Heart left ventricle (tissue), 16 donors: ENCODE measurements around the gene APC2. TPM values are rescaled to one million over a fixed set of nuclear protein-coding genes. Genes with fewer than 3 reads are reported as not detected.

Source experiments
- ATAC-seq, 4 donors: fragments of 200-7000 bp; cut with Tn5 transposase; one replicate each; pipeline ENCODE4 v1.9.1; 2020 to 2022; ENCODE audit warnings: moderate library complexity in 4 of 4, mild to moderate bottlenecking in 3 of 4, moderate number of reproducible peaks in 1 of 4
- DNase-seq, 5 donors: peaks; one replicate each; pipeline ENCODE4 v3.0.0-alpha.2; 2020
- H3K27ac ChIP-seq, 12 donors: fragments of 200-600 bp; sonication (generic) in 4 of 12; one replicate each; pipeline versions ENCODE4 v1.5.0 to v1.8.0; 2016 to 2022; ENCODE audit warnings: mild to moderate bottlenecking in 2 of 12
- H3K27me3 ChIP-seq, 9 donors: fragments of 200-600 bp; sonication (generic) in 2 of 9; one replicate each; pipeline versions ENCODE4 v1.5.1 to v1.8.0; 2016 to 2022; ENCODE audit warnings: mild to moderate bottlenecking in 3 of 9
- H3K36me3 ChIP-seq, 9 donors: fragments of 200-600 bp; sonication (generic) in 2 of 9; one replicate each; pipeline versions ENCODE4 v1.5.0 to v1.8.0; 2018 to 2022; ENCODE audit warnings: mild to moderate bottlenecking in 2 of 9
- H3K4me1 ChIP-seq, 12 donors: fragments of 200-600 bp; sonication (generic) in 4 of 12; one replicate each; pipeline versions ENCODE4 v1.5.0 to v1.8.0; 2016 to 2022; ENCODE audit warnings: mild to moderate bottlenecking in 3 of 12
- H3K4me3 ChIP-seq, 12 donors: fragments of 200-600 bp; sonication (generic) in 4 of 12; one replicate each; pipeline versions ENCODE4 v1.5.0 to v1.8.0; 2017 to 2022; ENCODE audit warnings: mild to moderate bottlenecking in 9 of 12, moderate library complexity in 4 of 12
- H3K9me3 ChIP-seq, 12 donors: fragments of 200-600 bp; sonication (generic) in 4 of 12; one replicate each; pipeline versions ENCODE4 v1.5.0 to v1.8.0; 2016 to 2022; ENCODE audit warnings: mild to moderate bottlenecking in 1 of 12
- CTCF ChIP-seq, 12 donors: fragments of 200-600 bp; sonication (generic) in 4 of 12; IDR thresholded peaks; one replicate each; pipeline versions ENCODE4 v1.5.0 to v1.8.0; 2018 to 2022; ENCODE audit warnings: antibody characterized with exemption in 12 of 12, mild to moderate bottlenecking in 5 of 12
- POLR2A ChIP-seq, 2 donors: fragments of 450-650 bp; IDR thresholded peaks; one replicate each; pipeline ENCODE4 v1.6.1; 2017; ENCODE audit warnings: antibody characterized with exemption in 2 of 2, mild to moderate bottlenecking in 2 of 2, moderate library complexity in 2 of 2
- WGBS, 4 donors: extraction: QIAGEN DNeasy Blood & Tissue Kit in 2 of 4; methylation state at CpG; one replicate each; pipeline versions ENCODE4 v1.1.5 to v1.1.7; 2013 to 2018; 5-methylcytosine and 5-hydroxymethylcytosine counted together
- intact Hi-C, 10 donors: fragments of 100-400 bp; cut with DNase I; formaldehyde crosslinking; loops; one replicate each; pipeline versions ENCODE4 v1.11.1 to v1.14.2; 2022
- polyA plus RNA-seq, 2 donors: library from polyadenylated mRNA; stranded (reverse); fragments of 200-250 nt; gene quantifications; one replicate each; pipeline ENCODE4 v1.2.3, GENCODE V29; 2013
- total RNA-seq, 9 donors: library from RNA; depleted of rRNA in 2 of 9; stranded (reverse); fragments of >200 nt in 2 of 9; fragmentation: NEBNext Ultra II Directional in 3 of 9; extraction: Animal tissue kit (Norgen Biotek cat#: 25700) in 3 of 9; gene quantifications; one replicate each; pipeline versions ENCODE4 v1.1.0 to v1.2.4, GENCODE V29; 2016 to 2023
- donor health status: ischemic (EF 13 %, LVEDD 7.1; RV severe dilation, severe dysfunction).
- donor health status: healthy with polysubstance abuse.
- donor health status: DM: no; HTN: yes; CAD: no.
- donor health status: DM: no; HTN: no; CAD: no.
- donor health status: ischemic (EF 25% LVEDD 6.9; RV normal size, moderate dysfunction).
- donor health status: ischemic (EF 25% LVEDD 5.7; RV mildly dilated, moderate dysfunction).
- donor health status: healthy.
- donor health status: DM: yes; HTN: yes; CAD: no.
- donor health status: ischemic (EF 35%, LVEDD 5.7; RV mildly dilated, moderate dysfunction).
- donor health status: nonischemic (EF 11% LVEDD 7.7; RV severe dilation, severe dysfunction).
- donor health status: DM: yes; HTN: yes; CAD: no.
- donor health status: PGD.
- donor health status: ischemic (EF 29% LVEDD 5.4; RV normal size, mild dysfunction).
- donor health status: nonischemic (EF 23%, LVEDD 6.1; RV moderate dilation, normal function).

APC2 gene
- total and polyA plus RNA-seq, 11 donors, result 0.04 to 0.72 (median 0.11) TPM; not detected in 1

GRCh38 chr19:1410136-1410786 lies 39.7 kb upstream of the APC2 start:
- H3K9me3 ChIP-seq, result no peaks in the 10 kb centered on the region
- TF ChIP-seq CTCF (IDR thresholded peaks at IDR 0.05) (no peak), POLR2A (IDR thresholded peaks at IDR 0.05) (no peak)
- H3K27ac ChIP-seq, result peak overlapping the region in 10 of 12 donors; percentile 3 to 97 (median 90)
- ATAC-seq (no peak), DNase-seq (peak in 1 of 5 donors; percentile 50)
- WGBS, 4 donors, result 55 to 69% (median 68%) methylated on average over 14 to 23 of the region's 23 CpGs
- peaks cover 0 to 25% (median 10%) of the 10 kb centered on the region in 9 donors for H3K36me3 ChIP-seq
- H3K27me3 ChIP-seq, result no peaks in the 10 kb centered on the region
- intact Hi-C loops, result no loop called here
- H3K4me1 ChIP-seq, result peaks cover 24 to 73% (median 60%) of the 10 kb centered on the region in 12 donors
- peak overlapping the region in 5 of 12 donors; percentile 94 to 100 (median 97) for H3K4me3 ChIP-seq

GRCh38 chr19:1410789-1411188 lies 39.1 kb upstream of the APC2 start:
- H3K4me3 ChIP-seq, result peak overlapping the region in 4 of 12 donors; percentile 7 to 100 (median 96)
- peaks cover 0 to 25% (median 10%) of the 10 kb centered on the region in 9 donors for H3K36me3 ChIP-seq
- DNase-seq, result peak in 1 of 5 donors; percentile 18
- no peaks in the 10 kb centered on the region for H3K27me3 ChIP-seq
- peaks cover 28 to 78% (median 65%) of the 10 kb centered on the region in 12 donors for H3K4me1 ChIP-seq
- no peaks in the 10 kb centered on the region for H3K9me3 ChIP-seq
- 67 to 79% (median 71%) methylated on average over 8 to 9 of the region's 9 CpGs for WGBS, 4 donors
- intact Hi-C loops, result no loop called here
- ATAC-seq, result no peak
- TF ChIP-seq POLR2A (IDR thresholded peaks at IDR 0.05) (no peak), CTCF (IDR thresholded peaks at IDR 0.05) (no peak)
- peak overlapping the region in 11 of 12 donors; percentile 61 to 97 (median 87) for H3K27ac ChIP-seq

- Histone ChIP-seq H3K4me3 (peak overlapping the region in 5 of 12 donors; percentile 1 to 30 (median 9)), H3K27me3 (no peaks in the 10 kb centered on the region), H3K4me1 (peaks cover 33 to 84% (median 72%) of the 10 kb centered on the region in 12 donors), H3K9me3 (no peaks in the 10 kb centered on the region), H3K36me3 (peaks cover 0 to 25% (median 10%) of the 10 kb centered on the region in 9 donors), H3K27ac (peak overlapping the region in 11 of 12 donors; percentile 61 to 97 (median 87))
- intact Hi-C loops, result no loop called here
- DNase-seq (peak; percentile 80 to 94 (median 84)), ATAC-seq (peak; percentile 35 to 55 (median 42))
- WGBS, 4 donors, result 50 to 57% (median 53%) methylated on average over 19 to 29 of the region's 29 CpGs
- TF ChIP-seq CTCF (IDR thresholded peaks at IDR 0.05), result no peak
- no peak for TF ChIP-seq POLR2A (IDR thresholded peaks at IDR 0.05)
Observed at GRCh38 chr19:1411255-1412191, 38.4 kb upstream of the APC2 start.
